OCI-LY1 (cell line): ENCODE measurements around the gene C1S.

Source experiments
- CTCF ChIP-seq: fragments of 200-600 bp; sonication (generic), shearing (Covaris generic); IDR thresholded peaks from 2 replicates; pipeline ENCODE4 v1.5.1; 2017; ENCODE audit warnings: mild to moderate bottlenecking, antibody characterized with exemption, low read length, moderate library complexity, mixed read lengths
- EZH2 ChIP-seq: fragments of 200-600 bp; sonication (generic), shearing (Covaris generic); IDR thresholded peaks from 2 replicates; pipeline ENCODE4 v1.8.0; 2017; ENCODE audit warnings: borderline replicate concordance, mixed run types, mild to moderate bottlenecking, antibody characterized with exemption, low read length, moderate library complexity, mixed read lengths

GRCh38 chr12:7109572-7109920 is 49.0 kb downstream of the C1S start:
- no peak for TF ChIP-seq CTCF
- TF ChIP-seq EZH2 = no peak
